HCT116 (cell line): ENCODE data around the gene LIMS2.

Experiments
- ATF3 ChIP-seq: IDR thresholded peaks from 2 replicates; pipeline ENCODE4 v1.6.1; 2012
- CTCF ChIP-seq, 3 experiments: fragments of 200-600 bp in 1 of 3; sonication (generic) in 1 of 3; IDR thresholded peaks in 2 of 3; conservative IDR thresholded peaks in 1 of 3; 2 replicates each; pipeline ENCODE4 v1.5.1; 2012 to 2017; ENCODE audit warnings: low read depth in 2 of 3, low read length in 2 of 3, antibody characterized with exemption in 1 of 3, borderline replicate concordance in 1 of 3, control low read depth in 1 of 3, mild to moderate bottlenecking in 1 of 3, mixed read lengths in 1 of 3, mixed run types in 1 of 3, moderate library complexity in 1 of 3; ENCODE audit not compliant: insufficient read depth in 1 of 3
- EGR1 ChIP-seq: IDR thresholded peaks from 2 replicates; pipeline ENCODE4 v1.6.1; 2012; ENCODE audit warnings: low read depth
- EZH2 ChIP-seq: fragments of 200-600 bp; sonication (generic); IDR thresholded peaks from 2 replicates; pipeline ENCODE4 v1.6.1; 2017; ENCODE audit warnings: antibody characterized with exemption, mixed run types
- JUND ChIP-seq: IDR thresholded peaks from 2 replicates; pipeline ENCODE4 v1.6.1; 2012
- MAX ChIP-seq: IDR thresholded peaks from 2 replicates; pipeline ENCODE4 v1.6.1; 2012
- POLR2A ChIP-seq: IDR thresholded peaks from 2 replicates; pipeline ENCODE4 v1.7.0; 2011; ENCODE audit warnings: borderline replicate concordance; ENCODE audit not compliant: insufficient read depth, insufficient read length; ENCODE audit errors: extremely low read depth
- POLR2AphosphoS5 ChIP-seq: IDR thresholded peaks from 2 replicates; pipeline ENCODE4 v1.6.1; 2011; ENCODE audit warnings: mild to moderate bottlenecking, low read depth, low read length, moderate library complexity
- RAD21 ChIP-seq: IDR thresholded peaks from 2 replicates; pipeline ENCODE4 v1.6.1; 2012; ENCODE audit warnings: low read depth, mild to moderate bottlenecking
- REST ChIP-seq: IDR thresholded peaks from 2 replicates; pipeline ENCODE4 v1.6.1; 2012; ENCODE audit warnings: low read depth
- SIN3A ChIP-seq: IDR thresholded peaks from 2 replicates; pipeline ENCODE4 v1.6.1; 2012; ENCODE audit warnings: low read depth
- SP1 ChIP-seq: IDR thresholded peaks from 2 replicates; pipeline ENCODE4 v1.6.1; 2012; ENCODE audit warnings: low read depth
- TCF7L2 ChIP-seq: IDR thresholded peaks from 2 replicates; pipeline ENCODE4 v1.7.0; 2011; ENCODE audit warnings: borderline replicate concordance, inconsistent platforms; ENCODE audit not compliant: insufficient read depth, insufficient read length; ENCODE audit errors: extremely low read depth

- TF ChIP-seq EZH2 (no peak), POLR2A (no peak), SIN3A (no peak), CTCF (IDR thresholded peaks at IDR 0.05 in 2 of 3, conservative IDR thresholded peaks at IDR 0.05 in 1 of 3; ENCODE audit: borderline replicate concordance in 1 of 3, insufficient read depth in 1 of 3, low read depth in 2 of 3, low read length in 2 of 3) (peak; percentile 46 to 94 (median 59)), ATF3 (no peak), REST (no peak), SP1 (no peak; the same call in 1 of the 2 replicates), POLR2AphosphoS5 (no peak), RAD21 (peak; percentile 64), TCF7L2 (no peak), MAX (peak; percentile 58; the same call in 1 of the 2 replicates), EGR1 (no peak), JUND (peak; percentile 44; the same call in 1 of the 2 replicates)
These were observed 20.5 kb upstream of the LIMS2 start for GRCh38 chr2:127695491-127696472.
